SU-DHL-6 (cell line): ENCODE measurements around the gene OTX1.

Source experiments
- H2AFZ ChIP-seq: fragments of 200-600 bp; sonication (generic); 2 replicates; pipeline ENCODE4 v1.6.1; 2014; ENCODE audit warnings: low read depth, mild to moderate bottlenecking, moderate library complexity, mixed read lengths, antibody characterized with exemption, low read length; ENCODE audit not compliant: severe bottlenecking
- H3F3A ChIP-seq: fragments of 200-600 bp; shearing (Covaris generic); 2 replicates; pipeline ENCODE4 v1.6.0; 2016; ENCODE audit warnings: antibody characterized with exemption, mild to moderate bottlenecking; ENCODE audit not compliant: insufficient read depth
- H3K27ac ChIP-seq: fragments of 200-600 bp; sonication (generic); 2 replicates; pipeline ENCODE4 v1.5.1; 2016; ENCODE audit warnings: low read depth, mild to moderate bottlenecking, low read length, moderate library complexity, mixed read lengths
- H3K27me3 ChIP-seq: fragments of 200-600 bp; sonication (generic), shearing (Covaris generic); 2 replicates; pipeline ENCODE4 v1.6.0; 2014; ENCODE audit warnings: mild to moderate bottlenecking, low read length
- H3K36me3 ChIP-seq: fragments of 200-600 bp; sonication (generic); 2 replicates; pipeline ENCODE4 v1.6.1; 2014; ENCODE audit warnings: mild to moderate bottlenecking, low read length, mixed read lengths
- H3K4me2 ChIP-seq: fragments of 300-600, 200-600 bp; shearing (Covaris generic), sonication (generic); 2 replicates; pipeline ENCODE4 v1.6.0; 2014; ENCODE audit warnings: low read length, low read depth, mild to moderate bottlenecking; ENCODE audit not compliant: poor library complexity, severe bottlenecking
- H3K4me3 ChIP-seq: fragments of 200-600 bp; sonication (generic); 2 replicates; pipeline ENCODE4 v1.5.1; 2014; ENCODE audit warnings: antibody characterized with exemption, low read length, mild to moderate bottlenecking, mixed read lengths; ENCODE audit not compliant: insufficient read depth, poor library complexity, severe bottlenecking
- H3K79me2 ChIP-seq: fragments of 200-600 bp; sonication (generic); 2 replicates; pipeline ENCODE4 v1.6.1; 2014; ENCODE audit warnings: mild to moderate bottlenecking, low read length, moderate library complexity; ENCODE audit not compliant: insufficient read depth
- H3K9ac ChIP-seq: fragments of 200-600 bp; sonication (generic); 2 replicates; pipeline ENCODE4 v1.7.0; 2014; ENCODE audit warnings: mild to moderate bottlenecking, low read length
- H3K9me2 ChIP-seq: fragments of 200-600 bp; sonication (generic); replicated peaks from 2 replicates; pipeline ENCODE4 v1.6.1; 2014; ENCODE audit warnings: low read length; ENCODE audit not compliant: insufficient read depth
- H3K9me3 ChIP-seq: fragments of 200-600 bp; sonication (generic); 2 replicates; pipeline ENCODE4 v1.6.1; 2014; ENCODE audit warnings: low read length, mixed read lengths; ENCODE audit not compliant: insufficient read depth
- H4K20me1 ChIP-seq: fragments of 200-600 bp; sonication (generic); 2 replicates; pipeline ENCODE4 v1.6.1; 2014; ENCODE audit warnings: low read depth, mild to moderate bottlenecking, antibody characterized with exemption, low read length, moderate library complexity, mixed read lengths
- CTCF ChIP-seq: fragments of 200-600 bp; sonication (generic); IDR thresholded peaks from one replicate; pipeline ENCODE4 v1.5.1; 2017; ENCODE audit warnings: antibody characterized with exemption, mild to moderate bottlenecking, low read length, moderate library complexity; ENCODE audit not compliant: insufficient read depth, poor library complexity, severe bottlenecking
- EZH2phosphoT487 ChIP-seq: fragments of 200-600 bp; sonication (generic), shearing (Covaris generic); conservative IDR thresholded peaks from 2 replicates; pipeline ENCODE4 v1.6.1; 2018; ENCODE audit warnings: mild to moderate bottlenecking, antibody characterized with exemption, low read length, moderate library complexity, mixed read lengths

Gene OTX1

GRCh38 chr2:63046552-63046951 lies 4.1 kb upstream of the OTX1 start:
- TF ChIP-seq EZH2phosphoT487: no peak
- no peak for TF ChIP-seq CTCF
- H3K79me2 ChIP-seq: no peaks in the 10 kb centered on the region; the same call in 1 of the 2 replicates
- no peak overlapping the region for H3K4me3 ChIP-seq
- H3K9me2 ChIP-seq: no peaks in the 10 kb centered on the region
- H3K36me3 ChIP-seq: no peaks in the 10 kb centered on the region
- H3K27ac ChIP-seq: no peak overlapping the region
- H3K4me2 ChIP-seq: no peak overlapping the region
- no peak overlapping the region for H2AFZ ChIP-seq
- no peaks in the 10 kb centered on the region for H4K20me1 ChIP-seq
- H3F3A ChIP-seq: no peaks in the 10 kb centered on the region
- no peak overlapping the region for H3K9ac ChIP-seq
- H3K9me3 ChIP-seq: no peaks in the 10 kb centered on the region
- no peaks in the 10 kb centered on the region for H3K27me3 ChIP-seq

- Histone ChIP-seq H3K27ac (no peak overlapping the region), H3K9me2 (no peaks in the 10 kb centered on the region), H3K9me3 (no peaks in the 10 kb centered on the region), H4K20me1 (no peaks in the 10 kb centered on the region), H3K27me3 (no peaks in the 10 kb centered on the region), H3K4me3 (no peak overlapping the region), H3F3A (no peaks in the 10 kb centered on the region), H3K4me2 (no peak overlapping the region), H3K79me2 (no peaks in the 10 kb centered on the region; the same call in 1 of the 2 replicates), H3K36me3 (no peaks in the 10 kb centered on the region), H2AFZ (no peak overlapping the region), H3K9ac (no peak overlapping the region)
- TF ChIP-seq EZH2phosphoT487: no peak
- no peak for TF ChIP-seq CTCF
Observed at GRCh38 chr2:63046961-63047320, 3.7 kb upstream of the OTX1 start.

DNA sequence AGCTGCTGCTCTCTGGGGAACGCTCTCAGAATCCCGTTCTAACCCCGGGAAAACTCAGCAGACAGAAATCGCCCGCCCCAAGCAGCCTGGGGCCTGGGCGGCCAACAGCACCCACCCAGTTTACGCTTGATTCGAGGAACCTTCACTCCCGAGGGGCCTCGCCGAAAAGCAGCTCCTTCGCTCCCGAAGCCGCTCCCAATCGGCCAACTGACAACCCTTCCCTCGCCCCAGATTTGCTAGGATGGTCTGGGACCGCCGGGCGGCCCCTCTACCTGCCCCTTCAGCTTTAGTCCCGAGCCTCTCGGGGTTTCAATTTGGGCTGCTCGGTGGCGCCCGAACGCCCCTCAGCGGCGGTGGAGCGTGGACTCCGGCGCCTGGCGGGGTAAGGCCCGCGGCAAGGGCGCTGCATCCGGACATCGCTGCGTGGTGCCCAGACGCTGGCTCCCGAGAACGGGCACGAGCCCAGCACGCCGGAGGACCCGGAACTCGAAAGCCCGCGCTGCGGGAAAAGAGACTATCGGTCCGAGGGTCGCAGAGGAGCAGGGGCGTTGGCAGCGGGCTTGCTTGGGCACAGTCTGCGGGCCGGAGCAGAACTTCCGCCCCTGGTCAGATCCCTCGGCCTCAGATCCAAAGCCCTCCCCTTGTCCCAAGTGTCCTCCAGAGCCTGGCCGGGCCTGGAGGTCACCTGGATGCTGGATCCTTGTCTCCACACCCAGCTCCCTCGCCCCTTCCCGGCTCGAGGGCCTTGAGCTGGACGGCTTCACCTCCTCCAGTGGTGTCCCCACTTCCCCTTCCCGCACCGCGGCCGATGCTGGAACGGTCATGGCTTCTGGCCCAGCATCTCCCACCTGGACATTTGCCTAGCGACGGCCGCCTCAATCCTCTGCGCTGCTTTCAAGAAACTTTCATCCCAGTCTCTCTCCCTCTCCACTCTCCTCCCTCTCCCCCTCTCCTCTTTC lies 3.0 kb upstream of the OTX1 start:
- Histone ChIP-seq H3K9me3 (no peaks in the 10 kb centered on the region), H3K36me3 (no peaks in the 10 kb centered on the region), H3K27ac (no peak overlapping the region), H3K4me3 (no peak overlapping the region), H4K20me1 (no peaks in the 10 kb centered on the region), H3K9ac (no peak overlapping the region), H2AFZ (no peak overlapping the region), H3K4me2 (no peak overlapping the region), H3K27me3 (no peaks in the 10 kb centered on the region), H3K79me2 (no peaks in the 10 kb centered on the region; the same call in 1 of the 2 replicates), H3F3A (no peaks in the 10 kb centered on the region), H3K9me2 (no peaks in the 10 kb centered on the region)
- no peak for TF ChIP-seq EZH2phosphoT487
- TF ChIP-seq CTCF: no peak
